Motor neuron (in vitro differentiated cells): Measurements from ENCODE around the gene ZFAND3. TPM values are rescaled to one million over a fixed set of nuclear protein-coding genes. Genes with fewer than 3 reads are reported as not detected.

Experiments used
- ATAC-seq, 8 experiments: fragments of 200-7000 bp; cut with Tn5 transposase; replicated peaks in 6 of 8; 2 replicates each; pipeline ENCODE4 v1.8.0; 2021; ENCODE audit warnings: mild to moderate bottlenecking in 8 of 8, moderate library complexity in 8 of 8
- H3K27ac ChIP-seq, 2 donors: fragments of 250-450 bp; sonication (Bioruptor Pico); 2 replicates each; pipeline ENCODE4 v1.9.0; 2021; ENCODE audit warnings: antibody characterized with exemption in 2 of 2, mild to moderate bottlenecking in 2 of 2, moderate library complexity in 1 of 2
- H3K4me1 ChIP-seq, 2 donors: fragments of 250-450 bp; sonication (Bioruptor Pico); replicated peaks in 1 of 2; 2 replicates each; pipeline ENCODE4 v1.6.1; 2021; ENCODE audit warnings: antibody characterized with exemption in 2 of 2, mild to moderate bottlenecking in 2 of 2, moderate library complexity in 1 of 2
- H3K4me3 ChIP-seq, 5 donors: fragments of 250-450 bp; sonication (Bioruptor Pico); 2 replicates each; pipeline ENCODE4 v1.9.0; 2021; ENCODE audit warnings: antibody characterized with exemption in 5 of 5, mild to moderate bottlenecking in 5 of 5, moderate library complexity in 4 of 5
- WGBS, 10 experiments: fragments of 450-650 bp; shearing (Covaris generic); methylation state at CpG; one replicate each; pipeline ENCODE4 v1.0.0; 2022; 5-methylcytosine and 5-hydroxymethylcytosine counted together
- in situ Hi-C, 9 experiments: fragments of 400-800 bp; cut with MboI; loops; one replicate each; pipeline ENCODE4 v1.15.0; 2021; ENCODE audit warnings: low sequenced_read_pairs in 9 of 9, low pct_unique_long_range_greater_than_20kb in 2 of 9; ENCODE audit not compliant: unreplicated experiment in 9 of 9
- total RNA-seq, 8 experiments: library from RNA; unstranded; fragments of 300-600 nt; gene quantifications; 2 replicates each; pipeline versions ENCODE4 v1.2.3 to v1.2.4, GENCODE V29; 2022

ZFAND3 gene
- total RNA-seq, 8 experiments from 2014 or later = 21.2 to 54.1 (median 39.2) TPM

DNA sequence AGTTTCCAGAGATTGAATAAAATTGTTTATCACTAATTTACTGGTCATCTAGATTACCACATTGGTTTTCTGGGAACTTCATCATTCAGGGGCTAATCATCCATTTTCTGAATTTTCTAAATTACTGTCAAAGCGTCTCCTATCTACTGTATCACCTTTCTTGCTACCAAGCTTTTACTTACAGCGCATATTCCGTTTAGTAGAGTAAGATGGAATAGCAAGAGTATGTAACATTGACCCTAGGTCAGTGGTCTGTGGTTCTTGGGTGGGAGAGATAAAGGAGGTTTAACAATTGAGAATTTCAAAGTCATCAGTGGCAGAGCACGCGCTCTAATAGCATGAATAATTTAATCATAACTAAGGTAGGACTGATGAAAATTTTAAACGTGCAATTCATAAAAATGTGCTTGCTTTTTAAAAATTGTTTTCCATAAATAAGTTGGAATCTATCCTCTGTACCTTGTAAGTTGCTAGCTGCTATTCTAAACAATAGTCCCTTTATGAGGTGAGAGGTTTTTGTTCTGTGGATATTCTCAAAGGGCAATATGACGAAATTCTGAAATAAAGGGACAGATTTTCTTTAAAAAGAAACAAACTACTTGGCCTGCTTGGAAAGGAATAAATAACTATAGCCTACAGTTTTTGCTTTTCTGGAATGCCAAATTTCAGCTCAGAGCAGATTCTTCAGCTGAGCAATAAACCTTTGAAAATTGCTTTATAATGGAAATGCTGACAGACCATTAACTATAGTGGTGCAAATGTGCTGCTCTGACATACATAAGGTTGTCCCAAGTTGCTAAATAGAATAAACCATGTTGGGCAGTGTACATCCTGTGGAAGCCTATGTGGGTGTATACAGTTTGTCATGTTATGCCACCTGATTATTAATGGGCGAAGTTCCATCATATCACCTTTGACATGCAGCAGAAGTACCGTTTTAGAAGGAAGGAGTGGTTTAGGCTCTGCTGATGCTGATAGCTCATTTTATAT is 84.1 kb downstream of the ZFAND3 start:
- in situ Hi-C loops = no loop called here
- H3K27ac ChIP-seq = no peak overlapping the region
- H3K4me1 ChIP-seq = peaks cover 12 to 22% of the 10 kb centered on the region in 2 donors
- ATAC-seq = peak in 5 of 8 experiments; percentile 32 to 70 (median 51)
- 26 to 94% (median 71%) methylated on average over 3 to 9 of the region's 9 CpGs for WGBS, 10 experiments
- H3K4me3 ChIP-seq = no peak overlapping the region

DNA sequence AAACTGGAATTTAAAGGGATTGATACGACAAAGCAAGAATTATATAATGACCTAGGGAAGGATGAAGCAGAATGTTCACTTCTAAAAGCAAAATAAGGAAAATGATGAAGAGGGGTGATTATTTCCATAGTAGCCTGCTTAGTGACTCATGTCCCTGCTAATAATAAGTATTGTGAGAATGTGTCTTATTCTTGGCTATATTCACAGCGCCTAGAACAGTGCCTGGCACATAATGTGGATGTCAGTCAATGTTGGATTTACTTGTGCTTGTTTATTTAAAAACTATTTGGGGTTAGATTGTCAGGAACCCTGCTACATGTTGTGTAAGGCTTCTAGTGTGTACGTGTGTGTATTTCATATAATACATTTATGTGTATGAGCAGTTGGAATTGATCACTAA is 85.1 kb downstream of the ZFAND3 start:
- WGBS, 10 experiments = 79 to 100% (median 100%) methylated on average over 2 to 3 of the region's 3 CpGs; no CpG with 5 or more reads in 1 of the 10 experiments
- H3K27ac ChIP-seq = no peak overlapping the region
- no peak for ATAC-seq
- peaks cover 12 to 22% of the 10 kb centered on the region in 2 donors for H3K4me1 ChIP-seq
- H3K4me3 ChIP-seq = no peak overlapping the region
- in situ Hi-C loops = no loop called here

DNA sequence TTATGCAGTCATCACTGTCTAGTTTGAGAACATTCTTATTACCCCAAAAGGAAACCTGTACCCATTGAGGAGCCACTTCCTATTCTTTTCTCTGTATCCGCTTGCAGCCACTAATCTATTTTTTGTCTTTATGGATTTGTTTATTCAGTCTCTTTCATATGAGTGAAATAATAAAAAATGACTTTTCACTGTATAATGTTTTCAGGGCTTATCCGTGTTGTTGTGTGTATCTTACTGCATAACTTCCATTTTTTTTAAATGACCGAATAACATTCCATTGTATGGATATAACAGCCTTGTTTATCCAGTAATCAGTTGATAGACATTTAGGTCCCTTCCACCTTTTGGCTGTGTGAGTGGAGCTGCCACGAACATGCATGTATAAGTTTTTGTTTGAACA is 86.6 kb downstream of the ZFAND3 start:
- in situ Hi-C loops = no loop called here
- ATAC-seq = no peak
- 75 to 100% (median 89%) methylated on average over 2 to 4 of the region's 4 CpGs for WGBS, 10 experiments
- H3K4me1 ChIP-seq = peaks cover 17 to 22% of the 10 kb centered on the region in 2 donors
- H3K4me3 ChIP-seq = no peak overlapping the region
- no peak overlapping the region for H3K27ac ChIP-seq

DNA sequence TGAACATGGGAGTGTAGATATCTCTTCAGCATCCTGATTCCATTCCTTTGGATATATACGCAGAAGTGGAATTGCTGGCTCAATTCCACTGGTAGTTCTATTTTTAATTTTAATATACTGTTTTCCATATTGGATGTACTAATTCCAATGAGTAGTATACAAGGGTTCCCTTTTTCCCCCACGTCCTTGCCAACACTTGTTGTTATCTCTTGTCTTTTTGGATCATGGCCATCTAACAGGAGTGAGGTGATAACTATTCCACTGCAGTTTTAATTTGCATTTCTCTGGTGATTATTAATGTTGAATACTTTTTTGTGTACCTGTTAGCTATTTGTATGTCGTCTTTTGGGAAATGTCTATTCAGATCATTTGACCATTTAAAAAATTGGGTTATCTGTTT is 91.5 kb downstream of the ZFAND3 start:
- Histone ChIP-seq H3K4me1 (peaks cover 3 to 5% of the 10 kb centered on the region in 2 donors), H3K27ac (no peak overlapping the region), H3K4me3 (no peak overlapping the region)
- ATAC-seq = no peak
- in situ Hi-C loops = no loop called here
- 90 to 100% (median 96%) methylated on average over 2 to 3 of the region's 3 CpGs for WGBS, 10 experiments

DNA sequence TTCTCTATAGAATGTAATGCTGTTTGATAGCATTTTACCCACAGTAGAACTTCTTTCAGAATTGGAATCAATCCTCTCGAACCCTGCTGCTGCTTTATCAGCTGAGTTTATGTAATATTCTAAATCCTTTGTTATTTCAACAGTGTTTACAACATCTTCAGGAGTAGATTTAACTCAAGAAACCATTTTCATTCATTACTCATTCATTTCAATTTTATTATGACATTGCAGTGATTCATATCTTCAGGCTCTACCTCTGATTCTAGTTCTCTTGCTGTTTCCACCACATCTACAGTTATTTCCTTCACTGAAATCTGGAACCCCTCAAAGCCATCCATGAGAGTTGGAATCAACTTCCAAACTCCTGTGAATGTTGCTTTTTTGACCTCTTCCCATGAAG is 93.7 kb downstream of the ZFAND3 start:
- Histone ChIP-seq H3K27ac (no peak overlapping the region), H3K4me1 (peaks cover 3 to 5% of the 10 kb centered on the region in 2 donors), H3K4me3 (no peak overlapping the region)
- in situ Hi-C loops = no loop called here
- no peak for ATAC-seq
- 83 to 100% (median 100%) methylated on average over 1 of the region's 1 CpG; no CpG with 5 or more reads in 1 of the 10 experiments for WGBS, 10 experiments

DNA sequence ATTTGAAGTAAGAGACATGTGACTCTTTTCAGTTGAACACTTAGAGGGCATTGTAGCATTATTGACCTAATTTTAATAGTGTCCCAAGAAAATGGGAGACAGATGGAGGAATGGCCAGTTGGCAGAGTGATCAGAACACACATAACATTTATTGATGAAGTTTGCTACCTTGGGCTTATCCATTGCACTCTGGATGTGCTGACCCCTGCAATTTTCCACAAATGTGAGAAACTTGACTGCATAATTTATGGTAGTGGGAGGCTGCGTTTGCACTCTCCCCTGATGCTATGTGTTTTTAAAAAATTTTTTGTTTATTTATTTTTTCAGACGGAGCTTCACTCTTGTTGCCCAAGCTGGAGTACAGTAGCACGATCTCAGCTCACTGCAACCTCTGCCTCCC is 95.9 kb downstream of the ZFAND3 start:
- 50 to 100% (median 75%) methylated on average over 1 to 3 of the region's 3 CpGs; no CpG with 5 or more reads in 3 of the 10 experiments for whole genome bisulfite sequencing, 10 experiments

DNA sequence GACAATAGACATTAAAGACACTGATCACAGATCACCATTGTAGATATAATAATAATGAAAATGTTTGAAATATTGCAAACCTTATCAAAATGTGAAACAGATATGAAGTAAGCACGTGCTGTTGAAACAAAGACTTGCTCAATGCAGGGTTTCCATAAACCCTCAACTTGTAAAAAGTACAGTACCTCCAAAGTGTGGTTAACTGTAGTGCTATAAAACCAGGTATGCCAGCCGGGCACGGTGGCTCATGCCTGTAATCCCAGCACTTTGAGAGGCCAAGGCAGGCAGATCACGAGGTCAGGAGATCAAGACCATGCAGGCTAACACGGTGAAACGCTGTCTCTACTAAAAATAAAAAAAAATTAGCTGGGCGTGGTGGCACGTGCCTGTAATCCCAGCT is 96.6 kb downstream of the ZFAND3 start:
- no peak overlapping the region for H3K27ac ChIP-seq
- H3K4me1 ChIP-seq = peaks cover 8 to 10% of the 10 kb centered on the region in 2 donors
- no peak overlapping the region for H3K4me3 ChIP-seq
- WGBS, 10 experiments = 70 to 100% (median 84%) methylated on average over 1 to 8 of the region's 8 CpGs; no CpG with 5 or more reads in 2 of the 10 experiments
- ATAC-seq = no peak
- in situ Hi-C loops = no loop called here

More for the DNA sequence above, 95.9 kb downstream of the ZFAND3 start:
- peak overlapping the region in 1 of 2 donors; percentile 19 for H3K27ac ChIP-seq
- H3K4me3 ChIP-seq = no peak overlapping the region
- in situ Hi-C loops = no loop called here
- ATAC-seq = no peak
- H3K4me1 ChIP-seq = peaks cover 1 to 3% of the 10 kb centered on the region in 2 donors

DNA sequence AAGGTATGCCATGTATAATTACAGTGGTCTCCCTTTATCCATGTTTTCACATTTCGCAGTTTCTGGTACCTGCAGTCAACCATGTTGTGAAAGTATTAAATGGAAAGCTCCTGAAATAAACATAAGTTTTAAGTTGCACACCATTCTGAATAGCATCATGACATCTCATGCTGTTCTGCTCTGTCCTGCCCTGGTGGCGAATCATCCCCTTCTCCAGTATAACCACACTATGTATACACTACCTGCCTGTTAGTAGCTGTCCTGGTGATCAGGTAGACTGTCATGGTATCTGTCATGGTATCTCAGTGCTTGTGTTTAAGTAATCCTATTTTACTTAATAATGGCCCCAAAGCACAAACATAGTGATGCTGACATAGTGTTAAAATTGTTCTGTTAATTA is 97.1 kb downstream of the ZFAND3 start:
- 88 to 100% (median 100%) methylated on average over 1 to 2 of the region's 2 CpGs; no CpG with 5 or more reads in 4 of the 10 experiments for WGBS, 10 experiments
- Histone ChIP-seq H3K4me3 (no peak overlapping the region), H3K27ac (no peak overlapping the region), H3K4me1 (peaks cover 8 to 12% of the 10 kb centered on the region in 2 donors)
- in situ Hi-C loops = no loop called here
- ATAC-seq = no peak

DNA sequence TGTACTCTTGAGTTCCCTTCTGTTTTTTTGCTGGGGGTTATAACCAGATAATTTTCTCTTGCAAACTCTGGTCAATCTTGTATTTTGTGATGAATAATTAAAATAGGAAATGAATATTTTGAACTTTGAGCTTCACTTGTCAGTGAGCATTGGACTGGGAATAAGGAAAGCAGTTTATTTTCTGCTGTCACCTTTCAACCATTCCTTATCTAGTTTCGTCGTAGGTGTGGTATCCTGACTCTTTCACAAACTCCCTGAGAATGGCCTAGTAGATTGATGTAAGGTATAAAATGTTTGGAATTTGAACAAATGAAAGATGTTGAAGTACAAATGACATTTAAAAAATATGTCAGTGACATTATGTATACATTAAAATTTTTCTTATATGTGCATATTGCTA is 98.0 kb downstream of the ZFAND3 start:
- Histone ChIP-seq H3K4me3 (no peak overlapping the region), H3K4me1 (peaks cover 8 to 12% of the 10 kb centered on the region in 2 donors), H3K27ac (no peak overlapping the region)
- in situ Hi-C loops = no loop called here
- WGBS, 10 experiments = 80 to 100% (median 100%) methylated on average over 2 of the region's 2 CpGs; no CpG with 5 or more reads in 1 of the 10 experiments
- no peak for ATAC-seq

DNA sequence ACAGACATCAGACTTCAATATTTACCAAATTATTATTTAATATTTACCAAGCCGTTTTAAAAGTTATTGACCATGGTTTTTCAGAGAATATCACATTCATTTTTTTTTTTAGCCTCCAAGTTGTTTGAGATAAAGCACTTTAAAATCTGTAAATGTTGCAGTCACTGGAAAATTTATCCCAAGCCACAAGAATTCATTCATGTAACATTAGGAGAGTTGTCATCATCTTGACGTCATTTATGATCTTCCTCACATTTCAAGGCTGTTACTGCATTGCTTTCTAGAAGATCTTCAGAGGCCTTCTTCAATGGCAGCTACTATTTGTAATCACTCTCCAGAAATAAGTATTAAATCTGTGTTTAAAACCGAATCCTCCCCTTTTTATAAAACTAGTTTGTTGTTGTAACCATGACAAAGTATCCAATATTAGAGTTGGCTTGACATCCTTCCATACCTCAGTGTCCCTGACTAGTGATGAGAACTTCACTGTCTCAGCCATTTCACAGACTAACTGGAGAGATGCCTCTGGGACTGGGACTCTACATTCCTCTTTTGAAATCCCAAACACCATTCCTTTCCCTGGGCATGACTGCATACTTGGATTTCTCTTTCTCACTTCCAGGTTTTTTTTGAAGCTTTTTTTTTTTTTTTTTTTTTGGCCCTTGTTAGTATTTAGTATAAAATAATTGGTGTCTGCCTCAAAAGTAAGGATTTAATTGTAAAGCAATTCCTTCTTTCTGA is 100.1 kb downstream of the ZFAND3 start:
- in situ Hi-C loops = no loop called here
- Histone ChIP-seq H3K4me1 (peaks cover 8 to 12% of the 10 kb centered on the region in 2 donors), H3K27ac (no peak overlapping the region), H3K4me3 (no peak overlapping the region)
- peak in 1 of 8 experiments; percentile 38 for ATAC-seq
- 27 to 100% (median 88%) methylated on average over 2 to 3 of the region's 3 CpGs; no CpG with 5 or more reads in 1 of the 10 experiments for WGBS, 10 experiments

DNA sequence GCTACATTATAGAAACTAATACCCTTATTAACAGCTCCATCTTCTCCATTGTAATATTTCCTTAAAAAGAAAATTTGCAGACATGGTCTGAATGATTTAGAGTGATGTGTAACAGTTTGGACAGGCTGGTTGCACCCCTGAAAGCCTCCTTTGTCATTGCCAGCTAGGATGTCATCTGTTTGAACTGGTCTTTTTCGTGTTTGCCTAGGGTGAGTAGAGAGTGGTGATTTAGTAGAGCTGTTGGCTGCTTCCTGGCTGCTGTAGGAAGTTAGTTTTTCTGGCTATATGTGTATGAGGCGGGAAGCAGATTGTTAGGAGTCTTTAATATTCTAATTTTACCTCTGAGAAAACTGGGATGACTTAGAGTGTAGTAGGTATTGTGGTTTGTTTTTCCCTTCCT is 101.1 kb downstream of the ZFAND3 start:
- peak in 5 of 8 experiments; percentile 39 to 93 (median 49) for ATAC-seq
- no peak overlapping the region for H3K4me3 ChIP-seq
- peaks cover 8 to 10% of the 10 kb centered on the region in 2 donors for H3K4me1 ChIP-seq
- H3K27ac ChIP-seq = no peak overlapping the region
- WGBS, 10 experiments = 13 to 80% (median 38%) methylated on average over 1 to 2 of the region's 2 CpGs; no CpG with 5 or more reads in 2 of the 10 experiments
- in situ Hi-C loops = no loop called here

DNA sequence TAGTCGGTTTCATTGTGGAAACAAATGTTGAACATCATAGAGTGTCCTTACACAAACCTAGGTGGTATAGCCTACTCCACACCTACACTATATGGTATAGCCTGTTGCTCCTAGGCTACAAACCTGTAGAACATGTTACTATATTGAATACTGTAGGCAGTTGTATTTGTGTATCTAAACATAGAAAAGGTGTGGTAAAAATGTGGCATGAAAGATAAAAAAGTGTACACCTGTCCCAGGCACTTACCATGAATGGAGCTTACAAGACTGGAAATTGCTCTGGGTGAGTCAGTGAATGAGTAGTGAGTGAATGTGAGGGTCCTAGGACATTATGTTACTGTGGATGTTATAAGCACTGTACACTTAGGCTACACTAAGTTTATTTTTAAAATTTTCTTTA is 103.0 kb downstream of the ZFAND3 start:
- Histone ChIP-seq H3K27ac (no peak overlapping the region), H3K4me1 (peaks cover 8 to 10% of the 10 kb centered on the region in 2 donors), H3K4me3 (no peak overlapping the region)
- no peak for ATAC-seq
- in situ Hi-C loops = no loop called here
- 71 to 100% (median 100%) methylated on average over 1 of the region's 1 CpG; no CpG with 5 or more reads in 5 of the 10 experiments for WGBS, 10 experiments

DNA sequence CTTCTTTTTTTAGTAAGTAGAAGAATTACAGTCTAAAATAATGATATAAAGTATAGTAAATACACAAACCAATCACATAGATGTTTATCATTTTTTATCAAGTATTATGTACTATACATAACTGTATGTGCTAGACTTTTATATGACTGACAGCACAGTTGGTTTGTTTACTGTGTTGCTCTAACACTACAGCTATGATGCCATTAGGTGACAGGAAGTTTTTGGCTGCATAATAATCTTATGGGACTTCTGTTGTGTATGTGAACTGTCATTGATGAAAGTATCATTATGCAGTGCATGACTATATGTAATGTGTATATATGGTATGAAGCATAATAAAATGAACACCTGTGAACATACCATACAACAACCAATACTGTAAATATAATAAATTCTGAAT is 104.0 kb downstream of the ZFAND3 start:
- no peak overlapping the region for H3K4me3 ChIP-seq
- H3K27ac ChIP-seq = no peak overlapping the region
- in situ Hi-C loops = no loop called here
- ATAC-seq = no peak
- H3K4me1 ChIP-seq = peaks cover 8 to 10% of the 10 kb centered on the region in 2 donors
